Measurements from ENCODE around the gene SNRPA. TPM values are rescaled to one million over a fixed set of nuclear protein-coding genes. Genes with fewer than 3 reads are reported as not detected.

SNRPA gene
- total RNA-seq, 1 donor from 2014 or later, result 51.7 TPM

- no peaks in the 10 kb centered on the region for H3K9me3 ChIP-seq
- H3K27me3 ChIP-seq, result no peaks in the 10 kb centered on the region
- no peak for DNase-seq
- no peak for ATAC-seq
- no peaks in the 10 kb centered on the region for H3K4me1 ChIP-seq
- no peak for TF ChIP-seq CTCF (IDR thresholded peaks at IDR 0.05)
- no peak overlapping the region for H3K4me3 ChIP-seq
- intact Hi-C loops (cut with DNase I), result no loop called here
- H3K36me3 ChIP-seq, result peaks cover 9% of the 10 kb centered on the region
- no peak overlapping the region for H3K27ac ChIP-seq
Measured at GRCh38 chr19:40785526-40785925, 34.5 kb downstream of the SNRPA start.

GRCh38 chr19:40786060-40787037 lies 35.3 kb downstream of the SNRPA start:
- intact Hi-C loops (cut with DNase I), result no loop called here
- no peak for DNase-seq
- Histone ChIP-seq H3K36me3 (peaks cover 9% of the 10 kb centered on the region), H3K9me3 (no peaks in the 10 kb centered on the region), H3K27me3 (no peaks in the 10 kb centered on the region), H3K27ac (no peak overlapping the region), H3K4me1 (no peaks in the 10 kb centered on the region), H3K4me3 (no peak overlapping the region)
- no peak for TF ChIP-seq CTCF (IDR thresholded peaks at IDR 0.05)
- ATAC-seq, result peak; percentile 29

GRCh38 chr19:40791349-40791748 lies 40.3 kb downstream of the SNRPA start:
- Histone ChIP-seq H3K27ac (peak overlapping the region; percentile 78), H3K4me1 (peaks cover 16% of the 10 kb centered on the region), H3K9me3 (no peaks in the 10 kb centered on the region), H3K36me3 (no peaks in the 10 kb centered on the region), H3K27me3 (no peaks in the 10 kb centered on the region), H3K4me3 (no peak overlapping the region)
- intact Hi-C loops (cut with DNase I), result no loop called here
- no peak for TF ChIP-seq CTCF (IDR thresholded peaks at IDR 0.05)
- no peak for DNase-seq
- peak; percentile 93 for ATAC-seq

- ATAC-seq (no peak), DNase-seq (no peak)
- no peaks in the 10 kb centered on the region for H3K36me3 ChIP-seq
- no peaks in the 10 kb centered on the region for H3K9me3 ChIP-seq
- intact Hi-C loops (cut with DNase I), result no loop called here
- H3K4me3 ChIP-seq, result no peak overlapping the region
- peak overlapping the region; percentile 78 for H3K27ac ChIP-seq
- H3K4me1 ChIP-seq, result peaks cover 16% of the 10 kb centered on the region
- no peak for TF ChIP-seq CTCF (IDR thresholded peaks at IDR 0.05)
- H3K27me3 ChIP-seq, result no peaks in the 10 kb centered on the region
Measured at GRCh38 chr19:40791996-40792395, 41.0 kb downstream of the SNRPA start.

- H3K9me3 ChIP-seq, result no peaks in the 10 kb centered on the region
- H3K4me3 ChIP-seq, result peak overlapping the region; percentile 56
- TF ChIP-seq CTCF (IDR thresholded peaks at IDR 0.05), result no peak
- H3K27me3 ChIP-seq, result no peaks in the 10 kb centered on the region
- DNase-seq (no peak), ATAC-seq (no peak)
- intact Hi-C loops (cut with DNase I), result no loop called here
- peak overlapping the region; percentile 91 for H3K27ac ChIP-seq
- peaks cover 40% of the 10 kb centered on the region for H3K4me1 ChIP-seq
- H3K36me3 ChIP-seq, result peaks cover 19% of the 10 kb centered on the region
Measured at GRCh38 chr19:40797166-40797962, 46.4 kb downstream of the SNRPA start.

All from upper lobe of right lung (tissue), 1 donor.